Lower leg skin (tissue), 3 donors: ENCODE measurements around the gene PIK3AP1.

Experiments used
- CTCF ChIP-seq, 3 donors: fragments of 450-650 bp; IDR thresholded peaks; one replicate each; pipeline ENCODE4 v1.5.1; 2016; ENCODE audit warnings: antibody characterized with exemption in 3 of 3, mild to moderate bottlenecking in 3 of 3, moderate library complexity in 2 of 3
- POLR2A ChIP-seq, 2 donors: fragments of 450-650 bp; IDR thresholded peaks; one replicate each; pipeline ENCODE4 v1.6.1; 2016 to 2017; ENCODE audit warnings: antibody characterized with exemption in 2 of 2, mild to moderate bottlenecking in 1 of 2, moderate library complexity in 1 of 2

GRCh38 chr10:96660297-96660696, 60.0 kb downstream of the PIK3AP1 start:
- TF ChIP-seq CTCF (IDR thresholded peaks at IDR 0.05): no peak
- TF ChIP-seq POLR2A (IDR thresholded peaks at IDR 0.05): no peak
